IgD-negative memory B cell (primary cell): ENCODE data around the gene OR3A2. TPM values are rescaled to one million over a fixed set of nuclear protein-coding genes. Genes with fewer than 3 reads are reported as not detected.
"Not testable (repeated sequence)": the region's sequence is repeated elsewhere in the genome, so short reads cannot be mapped to it uniquely, and the experiment has no call there.

Experiments used
- H3K27ac Mint-ChIP-seq, 3 donors: one replicate each; pipeline ENCODE4 v1.8.0; 2020 to 2022; ENCODE audit warnings: mild to moderate bottlenecking in 3 of 3, mixed read lengths in 3 of 3, moderate library complexity in 1 of 3
- H3K27me3 Mint-ChIP-seq: one replicate; pipeline ENCODE4 v1.8.0; 2021; ENCODE audit warnings: mixed read lengths
- H3K36me3 Mint-ChIP-seq: one replicate; pipeline ENCODE4 v1.8.0; 2020; ENCODE audit warnings: mild to moderate bottlenecking, mixed read lengths
- H3K4me1 Mint-ChIP-seq, 3 donors: one replicate each; pipeline ENCODE4 v1.8.0; 2020 to 2022; ENCODE audit warnings: mixed read lengths in 3 of 3, mild to moderate bottlenecking in 1 of 3
- H3K4me3 Mint-ChIP-seq, 4 donors: one replicate each; pipeline ENCODE4 v1.8.0; 2020 to 2022; ENCODE audit warnings: mild to moderate bottlenecking in 4 of 4, mixed read lengths in 4 of 4, moderate library complexity in 3 of 4
- H3K9me3 Mint-ChIP-seq, 3 donors: one replicate each; pipeline ENCODE4 v1.8.0; 2020 to 2021; ENCODE audit warnings: mixed read lengths in 3 of 3, mild to moderate bottlenecking in 1 of 3
- polyA plus RNA-seq: library from polyadenylated mRNA; unstranded; fragments of 300-500 nt; fragmentation: Illumina TruSeq; gene quantifications from one replicate; pipeline ENCODE4 v1.2.3, GENCODE V29; 2021

Gene OR3A2
- polyA plus RNA-seq, 1 donor from 2014 or later: 1.7 TPM

- H3K36me3 Mint-ChIP-seq, H3K27ac Mint-ChIP-seq, H3K4me1 Mint-ChIP-seq, H3K9me3 Mint-ChIP-seq, H3K4me3 Mint-ChIP-seq, H3K27me3 Mint-ChIP-seq: not testable (repeated sequence)
Measured at GRCh38 chr17:3249013-3249412, 137.1 kb downstream of the OR3A2 start.

GRCh38 chr17:3244841-3245240 lies 141.3 kb downstream of the OR3A2 start:
- H3K4me1 Mint-ChIP-seq, H3K27ac Mint-ChIP-seq, H3K27me3 Mint-ChIP-seq, H3K36me3 Mint-ChIP-seq, H3K4me3 Mint-ChIP-seq, H3K9me3 Mint-ChIP-seq: not testable (repeated sequence)

- H3K4me3 Mint-ChIP-seq, H3K36me3 Mint-ChIP-seq, H3K4me1 Mint-ChIP-seq, H3K27me3 Mint-ChIP-seq, H3K9me3 Mint-ChIP-seq: not testable (repeated sequence)
- H3K27ac Mint-ChIP-seq: peak overlapping the region in 1 of 3 donors; percentile 82
Measured at GRCh38 chr17:3241044-3241443, 145.1 kb downstream of the OR3A2 start.

- H3K4me1 Mint-ChIP-seq, H3K36me3 Mint-ChIP-seq, H3K27me3 Mint-ChIP-seq, H3K9me3 Mint-ChIP-seq, H3K27ac Mint-ChIP-seq, H3K4me3 Mint-ChIP-seq: not testable (repeated sequence)
Measured at GRCh38 chr17:3238685-3239084, 147.4 kb downstream of the OR3A2 start.

- not testable (repeated sequence) for H3K4me3 Mint-ChIP-seq, H3K27me3 Mint-ChIP-seq, H3K9me3 Mint-ChIP-seq, H3K4me1 Mint-ChIP-seq, H3K27ac Mint-ChIP-seq, H3K36me3 Mint-ChIP-seq
Measured at GRCh38 chr17:3232300-3232699, 153.8 kb downstream of the OR3A2 start.

Other genes with a start within 250 kb of the OR3A2 start
- not detected for gene OR1A2, start 188.8 kb downstream of the OR3A2 start, polyA plus RNA-seq
- not detected for gene OR1A1, start 178.6 kb downstream of the OR3A2 start, polyA plus RNA-seq
- 0.64 TPM for gene OR3A1, start 87.9 kb downstream of the OR3A2 start, polyA plus RNA-seq
- not detected for gene OR1E1, start 12.1 kb upstream of the OR3A2 start, polyA plus RNA-seq
- not detected for gene OR3A3, start 25.1 kb upstream of the OR3A2 start, polyA plus RNA-seq
- not detected for gene OR1E2, start 47.5 kb upstream of the OR3A2 start, polyA plus RNA-seq
- not detected for gene SPATA22, start 85.5 kb upstream of the OR3A2 start, polyA plus RNA-seq
- not detected for gene ASPA, start 89.7 kb upstream of the OR3A2 start, polyA plus RNA-seq
- gene TRPV3, start 171.5 kb upstream of the OR3A2 start, polyA plus RNA-seq: 2.2 TPM
- gene TRPV1, start 223.1 kb upstream of the OR3A2 start, polyA plus RNA-seq: 2.5 TPM
- 7.0 TPM for gene SHPK, start 249.9 kb upstream of the OR3A2 start, polyA plus RNA-seq